Fibroblast of gingiva (primary cell): ENCODE measurements around the gene CEMIP.

ENCODE experiments used
- DNase-seq: peaks from one replicate; pipeline ENCODE4 v3.0.0-alpha.2; 2011; ENCODE audit warnings: low read depth

Gene CEMIP

DNA sequence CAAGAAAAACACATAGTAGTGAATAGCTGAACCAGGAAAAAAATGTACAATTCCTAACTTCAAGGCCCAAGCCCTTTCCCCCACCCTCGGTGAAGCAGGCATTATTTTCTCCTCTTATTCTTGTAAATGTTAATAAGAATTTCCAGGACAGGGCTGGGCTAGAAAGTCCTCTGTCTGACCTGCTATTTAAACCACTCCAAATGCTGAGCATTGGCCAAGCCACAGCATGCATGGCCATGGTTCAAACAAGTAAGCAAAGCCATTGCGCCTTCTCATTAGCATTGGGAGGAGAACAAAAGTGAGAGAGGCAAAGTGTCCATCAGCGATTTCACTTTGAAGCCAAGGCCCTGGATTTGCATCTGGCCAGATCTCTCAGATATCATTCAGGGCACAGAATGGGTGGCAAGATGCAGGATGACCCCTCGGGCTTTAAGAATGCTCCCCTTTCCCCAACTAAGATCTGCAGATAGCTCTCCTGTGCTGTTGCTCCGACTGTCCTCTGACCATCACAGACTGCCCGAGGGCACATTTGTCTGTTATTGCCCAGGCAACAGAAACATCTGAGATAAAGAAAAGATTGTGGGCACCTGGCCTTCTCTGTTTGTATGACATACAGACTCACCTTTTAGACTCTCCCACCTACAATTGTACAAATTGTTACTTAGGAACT is 46.3 kb downstream of the CEMIP start:
- DNase-seq, result peak; percentile 66

DNA sequence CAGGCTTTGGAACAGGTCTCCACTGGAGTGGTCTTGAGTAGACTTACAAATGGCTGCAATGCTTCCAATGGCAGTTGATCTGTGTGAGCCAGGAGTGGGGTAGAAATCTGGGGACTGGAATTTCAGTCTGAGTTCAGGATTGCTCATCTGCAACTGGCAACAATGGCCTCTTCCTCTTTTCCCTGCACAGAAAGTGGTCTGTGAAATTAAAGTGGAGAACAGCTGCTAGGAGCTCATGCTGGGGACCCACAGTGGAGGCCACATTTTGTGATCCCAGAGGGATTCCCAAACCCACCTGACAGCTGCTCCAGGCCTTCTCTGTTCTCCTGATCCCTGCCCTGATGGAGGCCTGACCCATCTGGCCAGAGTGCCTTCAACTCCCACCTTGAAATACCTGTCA is 49.6 kb downstream of the CEMIP start:
- DNase-seq, result no peak

GRCh38 chr15:80830677-80831076 is 51.5 kb downstream of the CEMIP start:
- DNase-seq, result no peak

DNA sequence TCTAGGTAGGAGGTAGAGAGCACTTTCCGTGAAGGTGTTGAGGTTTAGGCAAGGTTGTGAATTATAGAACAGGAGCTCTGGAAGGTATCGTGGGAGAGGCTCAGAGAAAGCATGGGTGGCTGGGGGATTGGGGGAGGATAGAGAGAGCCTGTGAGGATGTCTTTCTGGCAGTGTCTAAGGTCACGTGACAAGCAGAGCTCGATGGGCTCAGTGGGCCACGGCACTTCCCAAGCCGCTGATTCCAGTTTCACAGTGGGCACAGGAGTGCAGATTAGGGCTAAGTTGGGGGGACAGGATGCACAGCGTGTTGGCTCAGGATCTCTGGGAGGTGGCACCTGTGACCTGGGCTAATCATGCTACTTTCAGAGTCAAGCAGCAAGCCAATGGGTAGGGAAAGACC is 52.0 kb downstream of the CEMIP start:
- DNase-seq, result no peak

DNA sequence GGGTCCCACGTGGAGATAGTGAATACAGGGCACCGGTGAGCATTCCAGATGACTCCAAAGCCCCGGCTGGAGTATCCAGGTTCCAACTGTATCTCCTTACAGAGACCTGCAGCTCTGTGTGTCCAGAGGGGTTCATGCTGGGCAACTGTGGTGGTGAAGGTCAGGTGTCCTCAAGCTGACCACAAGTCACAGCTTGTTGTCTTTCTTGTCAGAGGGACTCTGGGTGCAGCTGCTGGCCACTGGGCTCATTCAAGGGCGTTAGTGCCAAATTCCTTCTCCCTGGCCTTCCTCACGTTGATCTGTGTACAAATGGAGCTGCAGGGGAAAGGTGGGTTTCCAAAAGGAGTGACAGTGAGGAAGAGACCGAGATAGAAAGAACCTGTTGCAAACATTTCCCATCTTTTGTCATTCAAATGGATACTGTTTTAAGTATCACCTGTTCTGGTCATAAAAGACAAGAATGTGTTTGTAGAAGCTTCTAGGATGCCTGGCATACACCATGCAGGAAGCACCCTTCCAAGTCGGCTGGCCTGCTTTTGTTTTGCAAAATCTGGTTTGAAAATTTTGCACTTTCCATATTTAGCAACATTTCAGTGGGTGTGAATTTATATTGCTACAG is 52.5 kb downstream of the CEMIP start:
- no peak for DNase-seq

- DNase-seq, result no peak
These were observed 53.5 kb downstream of the CEMIP start for GRCh38 chr15:80832686-80833085.

DNA sequence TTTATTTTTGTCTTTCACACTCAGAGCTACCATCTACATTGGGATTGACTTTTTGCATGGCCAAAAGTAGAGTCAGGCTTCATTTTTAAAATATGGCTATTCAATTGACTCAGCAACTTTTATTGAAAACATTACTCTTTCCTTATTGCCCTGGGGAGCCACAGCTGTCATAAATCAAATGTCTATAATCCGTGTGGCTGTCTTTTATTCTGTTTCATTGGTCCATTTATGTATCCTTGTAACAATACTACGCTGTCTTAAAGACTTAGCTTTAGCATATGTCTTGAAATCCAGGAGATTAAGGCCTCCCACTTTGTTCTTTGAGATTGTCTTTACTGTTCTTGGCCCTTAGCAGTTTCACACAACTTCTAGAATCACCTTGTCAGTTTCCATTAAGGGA is 55.2 kb downstream of the CEMIP start:
- no peak for DNase-seq

DNA sequence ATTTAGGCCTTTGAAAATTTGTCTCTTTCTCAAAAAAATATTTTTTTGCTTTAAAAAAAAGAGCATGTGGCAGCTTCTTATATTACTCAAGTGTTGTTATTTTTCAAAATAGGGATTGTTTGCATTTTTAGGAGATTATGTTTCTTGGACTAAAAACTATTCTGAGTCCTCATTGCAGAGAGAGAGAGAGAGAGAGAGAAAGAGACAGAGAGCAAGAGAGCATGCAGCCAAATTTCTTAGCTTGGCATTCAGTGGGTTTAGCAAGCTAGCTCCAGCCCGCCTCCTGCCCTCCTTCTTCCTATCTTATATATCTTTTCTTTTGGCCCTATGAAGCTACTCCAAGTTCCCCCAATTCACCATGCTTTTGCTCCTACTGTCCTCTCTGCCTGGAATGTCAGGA is 55.7 kb downstream of the CEMIP start:
- peak; percentile 78 for DNase-seq

DNA sequence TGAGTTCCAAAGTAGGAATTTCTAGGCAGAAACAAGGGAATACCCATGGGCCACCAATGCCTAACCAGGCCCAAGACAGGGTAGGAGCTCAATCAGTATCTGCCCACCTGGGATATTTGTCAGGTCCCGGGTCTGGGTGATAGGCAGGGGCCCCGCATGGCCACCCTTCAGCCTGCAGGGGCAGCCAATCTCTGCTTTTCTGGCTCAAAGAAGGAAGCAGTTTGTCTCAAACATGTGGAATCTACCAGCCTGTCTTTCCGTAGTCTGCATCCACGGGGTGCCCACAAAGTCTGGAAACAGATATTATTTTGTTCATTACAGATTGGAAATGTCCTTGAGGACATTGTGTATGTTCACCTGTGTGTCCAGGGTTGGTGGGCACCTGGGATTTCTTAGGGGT is 56.2 kb downstream of the CEMIP start:
- DNase-seq, result no peak

DNA sequence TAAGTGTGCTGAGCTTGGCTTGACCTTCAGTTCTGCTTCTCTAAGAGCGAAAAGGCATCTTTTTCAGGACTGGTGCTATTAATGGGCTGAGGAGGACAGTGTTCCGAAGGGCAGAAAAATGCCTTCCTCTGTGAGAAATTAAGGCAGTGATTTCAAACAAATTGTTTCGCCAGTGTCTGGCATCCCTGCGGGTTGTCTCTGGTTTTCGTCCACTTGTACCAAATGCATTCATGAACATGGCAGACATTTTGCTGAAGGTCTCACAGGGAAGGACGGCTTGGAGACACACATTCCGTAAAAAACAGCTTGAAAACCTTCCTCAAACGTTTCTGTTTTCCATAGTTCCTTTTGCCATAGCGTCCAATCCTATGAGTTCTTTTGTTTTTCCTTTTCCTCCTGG is 57.1 kb downstream of the CEMIP start:
- DNase-seq, result no peak

DNA sequence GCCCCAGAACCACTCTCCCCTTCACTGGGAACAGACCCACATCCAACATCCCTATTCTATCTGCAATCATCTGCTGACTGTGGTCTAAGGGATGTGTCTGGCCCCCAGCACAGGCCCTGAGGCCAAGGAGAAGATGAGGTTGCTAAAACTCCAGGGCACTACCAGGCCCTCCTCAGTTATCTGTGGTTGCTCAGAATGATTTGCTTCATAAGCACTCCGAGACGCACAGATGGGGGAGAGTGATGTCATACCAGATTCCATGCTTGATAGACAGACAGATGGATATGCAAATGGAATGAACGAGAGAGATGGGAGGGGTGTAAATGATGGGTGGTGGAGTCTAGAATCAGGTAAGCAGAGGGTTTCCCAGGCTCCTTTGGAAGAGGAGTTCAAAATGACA is 57.8 kb downstream of the CEMIP start:
- DNase-seq, result no peak

DNA sequence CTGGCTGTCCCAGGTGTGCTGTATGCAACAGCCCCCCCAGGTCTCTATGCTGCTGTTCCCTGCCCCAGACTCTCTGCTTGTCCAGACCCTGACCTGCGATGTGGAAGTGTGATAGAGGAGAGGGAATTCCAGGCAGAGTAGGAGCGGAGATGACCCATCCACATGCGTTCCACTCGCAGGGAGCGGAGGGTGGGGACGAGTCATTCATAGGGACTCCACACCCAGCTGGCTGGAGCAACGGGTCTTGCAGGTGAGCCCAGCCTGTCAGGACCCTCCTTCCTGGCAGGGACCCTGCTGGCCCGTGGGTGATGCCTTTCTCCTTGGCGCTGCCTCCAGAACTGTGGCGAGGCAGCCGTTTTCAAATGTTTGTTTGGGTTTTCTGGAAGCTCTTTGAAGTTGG is 58.8 kb downstream of the CEMIP start:
- DNase-seq, result no peak

- DNase-seq, result no peak
These were observed 59.5 kb downstream of the CEMIP start for GRCh38 chr15:80838666-80839065.

DNA sequence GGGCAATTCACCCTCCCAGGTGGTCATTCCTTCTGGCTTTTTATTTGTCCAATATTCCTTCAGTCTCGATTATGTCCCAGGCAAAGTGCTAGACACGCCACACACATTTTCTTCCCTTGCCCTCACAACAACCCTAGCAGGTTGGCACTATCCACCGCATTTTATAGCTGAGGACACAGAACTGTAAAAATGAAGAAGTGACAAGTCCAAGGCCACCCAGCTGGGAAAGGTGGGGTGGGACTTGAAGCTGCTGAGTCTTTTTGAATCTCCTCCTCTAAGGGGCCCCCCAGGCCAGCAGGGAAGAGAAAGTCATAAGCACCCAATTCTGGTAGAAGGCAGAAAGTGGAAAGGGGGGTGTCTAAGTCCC is 60.6 kb downstream of the CEMIP start:
- DNase-seq, result no peak

DNA sequence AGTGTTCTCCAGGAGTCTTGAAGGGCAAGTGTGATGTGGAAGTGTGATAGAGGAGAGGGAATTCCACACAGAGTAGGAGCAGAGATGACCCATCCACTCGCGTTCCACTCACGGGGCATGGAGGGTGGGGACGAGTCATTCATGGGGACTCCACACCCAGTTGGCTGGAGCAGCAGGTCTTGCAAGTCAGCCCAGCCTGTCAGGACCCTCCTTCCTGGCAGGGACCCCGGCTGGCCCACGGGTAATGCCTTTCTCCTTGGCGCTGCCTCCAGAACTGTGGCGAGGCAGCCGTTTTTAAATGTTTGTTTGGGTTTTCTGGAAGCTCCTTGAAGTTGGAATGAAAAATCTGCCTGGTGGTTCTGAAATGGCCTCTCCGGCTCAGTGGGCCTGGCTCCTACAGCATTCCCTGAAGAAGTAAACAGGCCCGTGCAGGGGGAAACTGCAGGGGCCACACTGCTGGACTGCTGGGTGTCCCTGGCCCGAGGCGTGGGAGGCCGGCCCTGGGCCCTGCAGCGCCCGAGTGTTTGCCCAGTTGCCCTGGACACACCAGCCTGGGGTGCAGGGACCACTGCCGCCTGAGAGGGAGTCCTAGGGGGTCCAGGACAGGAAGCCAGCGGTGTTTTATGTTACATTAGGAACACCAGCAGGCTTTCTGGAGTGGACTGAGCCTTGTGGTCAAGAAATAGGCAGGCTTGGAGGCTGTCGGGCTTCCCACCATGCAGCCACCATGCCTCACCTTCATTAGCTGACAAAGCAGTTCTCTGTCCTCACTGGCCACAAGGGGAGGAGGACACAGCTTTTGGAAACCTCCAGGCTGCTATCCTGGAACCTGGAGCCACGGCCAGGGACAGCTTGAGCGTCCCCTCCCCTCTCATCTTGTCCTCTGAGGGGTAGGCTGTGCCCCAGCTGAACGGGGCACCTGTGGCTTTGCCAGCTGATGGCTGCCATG is 61.3 kb downstream of the CEMIP start:
- no peak for DNase-seq

- DNase-seq, result no peak
These were observed 62.4 kb downstream of the CEMIP start for GRCh38 chr15:80841541-80841940.

DNA sequence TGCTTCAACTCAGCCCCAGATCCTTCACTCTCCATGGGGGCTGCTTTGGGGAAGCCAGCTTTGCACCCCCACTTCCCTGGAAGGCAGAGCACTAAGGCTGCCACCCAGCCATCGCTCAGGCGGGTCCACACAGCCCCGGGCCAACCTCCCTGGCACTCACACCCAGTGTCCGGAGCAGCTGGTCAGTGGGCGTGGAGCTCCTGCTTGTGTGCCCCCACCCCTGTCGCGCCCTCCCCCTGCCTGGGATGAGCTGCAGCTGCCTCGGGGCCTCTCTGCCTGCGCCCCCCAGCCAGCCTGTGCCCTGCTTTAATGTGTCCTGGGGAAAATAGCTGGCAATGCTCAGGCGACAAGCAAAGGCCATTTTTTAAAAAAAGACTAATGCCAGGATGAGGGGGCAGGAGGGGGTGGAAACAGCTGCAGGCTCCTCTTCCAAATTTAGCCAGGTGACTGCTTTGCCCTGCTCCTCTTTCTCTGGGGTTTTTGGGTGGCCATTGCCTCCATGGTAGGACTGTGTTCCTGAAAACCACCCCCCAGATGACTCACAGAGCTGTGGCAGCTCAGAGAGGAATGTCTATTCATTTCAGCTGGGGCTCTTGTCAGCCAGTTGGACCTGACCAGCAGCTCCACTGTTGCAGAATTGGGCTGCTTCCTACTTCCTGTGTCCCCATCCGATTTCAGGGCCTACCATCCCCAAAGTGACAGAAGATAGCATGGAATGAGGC is 65.0 kb downstream of the CEMIP start:
- peak; percentile 43 for DNase-seq

GRCh38 chr15:80846031-80846815 is 67.1 kb downstream of the CEMIP start:
- DNase-seq, result no peak

- peak; percentile 79 for DNase-seq
These were observed 70.1 kb downstream of the CEMIP start for GRCh38 chr15:80849308-80849707.

GRCh38 chr15:80850941-80851451 is 71.8 kb downstream of the CEMIP start:
- DNase-seq, result no peak

DNA sequence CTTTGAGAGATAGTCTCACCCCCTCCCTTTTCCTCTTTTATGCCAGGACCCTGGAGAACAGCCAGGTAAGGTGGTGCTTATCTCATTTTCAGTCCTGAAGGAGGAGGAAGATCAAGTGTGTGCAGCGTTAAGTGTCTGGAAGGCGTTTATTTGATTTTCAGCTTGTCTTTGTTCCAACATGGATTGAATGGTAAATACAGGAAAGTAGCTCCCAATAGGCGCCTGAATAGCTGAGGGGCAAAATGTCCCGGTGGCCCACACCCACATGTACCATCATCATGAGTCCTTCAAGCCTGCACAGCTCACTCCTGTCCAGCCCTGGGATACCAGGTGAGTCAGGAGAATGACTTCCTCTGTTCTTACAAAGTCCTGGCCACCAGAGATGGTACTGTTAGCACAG is 73.5 kb downstream of the CEMIP start:
- DNase-seq, result no peak
